PC-9 (cell line): ENCODE measurements around the gene AEBP1.

ENCODE experiments used
- EZH2 ChIP-seq: fragments of 200-600 bp; sonication (generic); IDR thresholded peaks from 2 replicates; pipeline ENCODE4 v1.8.0; 2017; ENCODE audit warnings: antibody characterized with exemption, low read depth
- TF ChIP-seq, protein P1 (sequence below): fragments of 200-600 bp; sonication (generic); conservative IDR thresholded peaks from 2 replicates; pipeline ENCODE4 v1.6.1; 2017; ENCODE audit warnings: mixed run types, antibody characterized with exemption, mild to moderate bottlenecking, moderate library complexity

DNA sequence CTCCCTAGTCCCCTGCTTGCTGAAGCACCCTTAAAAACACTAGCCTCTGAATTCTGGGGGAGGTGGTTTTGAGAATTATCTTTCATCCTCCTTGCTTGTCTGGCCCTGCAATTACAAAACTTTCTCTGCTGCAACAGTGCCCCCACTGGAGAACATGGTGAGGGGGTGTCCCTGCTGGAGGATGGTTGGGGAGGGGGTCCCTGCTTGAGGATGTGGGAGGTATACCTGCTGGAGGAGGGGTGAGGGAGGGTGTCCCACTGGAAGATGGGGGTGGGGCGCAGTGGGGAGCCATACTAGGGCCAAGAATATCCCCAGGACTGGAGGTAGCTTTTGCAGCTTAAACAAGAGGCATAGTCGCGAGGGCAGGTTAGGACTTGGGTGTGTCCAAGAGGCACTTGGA is 18.6 kb upstream of the AEBP1 start:
- TF ChIP-seq, protein P1, sequence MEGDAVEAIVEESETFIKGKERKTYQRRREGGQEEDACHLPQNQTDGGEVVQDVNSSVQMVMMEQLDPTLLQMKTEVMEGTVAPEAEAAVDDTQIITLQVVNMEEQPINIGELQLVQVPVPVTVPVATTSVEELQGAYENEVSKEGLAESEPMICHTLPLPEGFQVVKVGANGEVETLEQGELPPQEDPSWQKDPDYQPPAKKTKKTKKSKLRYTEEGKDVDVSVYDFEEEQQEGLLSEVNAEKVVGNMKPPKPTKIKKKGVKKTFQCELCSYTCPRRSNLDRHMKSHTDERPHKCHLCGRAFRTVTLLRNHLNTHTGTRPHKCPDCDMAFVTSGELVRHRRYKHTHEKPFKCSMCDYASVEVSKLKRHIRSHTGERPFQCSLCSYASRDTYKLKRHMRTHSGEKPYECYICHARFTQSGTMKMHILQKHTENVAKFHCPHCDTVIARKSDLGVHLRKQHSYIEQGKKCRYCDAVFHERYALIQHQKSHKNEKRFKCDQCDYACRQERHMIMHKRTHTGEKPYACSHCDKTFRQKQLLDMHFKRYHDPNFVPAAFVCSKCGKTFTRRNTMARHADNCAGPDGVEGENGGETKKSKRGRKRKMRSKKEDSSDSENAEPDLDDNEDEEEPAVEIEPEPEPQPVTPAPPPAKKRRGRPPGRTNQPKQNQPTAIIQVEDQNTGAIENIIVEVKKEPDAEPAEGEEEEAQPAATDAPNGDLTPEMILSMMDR = peak; percentile 27; the same call in 1 of the 2 replicates
- no peak for TF ChIP-seq EZH2
